Caco-2 (cell line): ENCODE measurements around the gene TBATA. TPM values are rescaled to one million over a fixed set of nuclear protein-coding genes. Genes with fewer than 3 reads are reported as not detected.

ENCODE experiments used
- BruUV-seq: library from RNA; stranded (reverse); fragments of 400-500 nt; replicated peaks from 2 replicates; lab custom pipeline; 2021; lab: Mats Ljungman, UMichigan
- CTCF ChIA-PET: fragments of 300-600 bp; sonication (Branson Sonifier 250); formaldehyde crosslinking; loops from one replicate; lab custom pipeline; 2022; ENCODE audit warnings: antibody characterized with exemption; lab: Charles Lee
- POLR2A ChIA-PET: fragments of 300-600 bp; sonication (Branson Sonifier 250); formaldehyde crosslinking; loops from one replicate; lab custom pipeline; 2022; ENCODE audit warnings: antibody characterized with exemption; lab: Charles Lee
- DNase-seq, 2 experiments: peaks; one replicate each; pipeline versions ENCODE4 v3.0.0 to v3.0.0-alpha.2; 2020 to 2022
- H3K27me3 ChIP-seq: replicated peaks from 2 replicates; pipeline ENCODE4 v1.6.0; 2011; ENCODE audit warnings: low read length; ENCODE audit not compliant: control insufficient read depth, insufficient read depth
- H3K36me3 ChIP-seq: 2 replicates; pipeline ENCODE4 v1.5.1; 2011; ENCODE audit warnings: low read length; ENCODE audit not compliant: control insufficient read depth, insufficient read depth
- H3K4me1 ChIP-seq: fragments of 250-450 bp; sonication (Bioruptor Pico); 2 replicates; pipeline ENCODE4 v1.5.1; 2020; ENCODE audit warnings: mild to moderate bottlenecking
- H3K4me3 ChIP-seq: 2 replicates; pipeline ENCODE4 v1.5.1; 2011; ENCODE audit warnings: low read depth, mild to moderate bottlenecking, control low read depth, low read length
- H3K9me3 ChIP-seq: fragments of 250-450 bp; sonication (Bioruptor Pico); 2 replicates; pipeline ENCODE4 v1.5.1; 2020; ENCODE audit warnings: mild to moderate bottlenecking, moderate library complexity
- H3K27ac Mint-ChIP-seq: one replicate; pipeline ENCODE4 v1.8.0; 2022; ENCODE audit warnings: mixed read lengths; ENCODE audit not compliant: unreplicated experiment
- H3K27me3 Mint-ChIP-seq: one replicate; pipeline ENCODE4 v1.8.0; 2022; ENCODE audit warnings: mixed read lengths; ENCODE audit not compliant: insufficient read depth, unreplicated experiment
- H3K36me3 Mint-ChIP-seq: one replicate; pipeline ENCODE4 v1.8.0; 2022; ENCODE audit warnings: mild to moderate bottlenecking, mixed read lengths; ENCODE audit not compliant: insufficient read depth, unreplicated experiment
- H3K4me1 Mint-ChIP-seq: one replicate; pipeline ENCODE4 v1.8.0; 2022; ENCODE audit warnings: low read depth, mixed read lengths; ENCODE audit not compliant: unreplicated experiment
- H3K4me3 Mint-ChIP-seq: one replicate; pipeline ENCODE4 v1.8.0; 2022; ENCODE audit warnings: mild to moderate bottlenecking, moderate library complexity, mixed read lengths; ENCODE audit not compliant: unreplicated experiment
- H3K9me3 Mint-ChIP-seq: one replicate; pipeline ENCODE4 v1.8.0; 2022; ENCODE audit warnings: mixed read lengths; ENCODE audit not compliant: unreplicated experiment
- CTCF ChIP-seq, 2 experiments: fragments of 200-600 bp in 1 of 2; IDR thresholded peaks; 1 replicate in 1 of 2; 2 replicates in 1 of 2; pipeline versions ENCODE4 v1.5.1 to v1.8.0; 2011 to 2022; ENCODE audit warnings: antibody characterized with exemption in 1 of 2, control low read depth in 1 of 2, inconsistent platforms in 1 of 2, low read depth in 1 of 2, low read length in 1 of 2, mild to moderate bottlenecking in 1 of 2, moderate library complexity in 1 of 2; ENCODE audit not compliant: insufficient read depth in 1 of 2, severe bottlenecking in 1 of 2, unreplicated experiment in 1 of 2
- intact Hi-C: fragments of 100-400 bp; cut with micrococcal nuclease; formaldehyde crosslinking; loops from one replicate; pipeline ENCODE4 v1.10.0; 2022; ENCODE audit not compliant: unreplicated experiment
- total RNA-seq: library from RNA; stranded (reverse); gene quantifications from 2 replicates; pipeline ENCODE4 v1.2.3, GENCODE V29; 2022

TBATA gene
- total RNA-seq, 1 experiment from 2014 or later: not detected

- Mint-ChIP-seq H3K9me3 (peaks cover 20% of the 10 kb centered on the region), H3K36me3 (no peaks in the 10 kb centered on the region), H3K27ac (no peak overlapping the region), H3K4me1 (peaks cover 8% of the 10 kb centered on the region), H3K27me3 (peaks cover 16% of the 10 kb centered on the region), H3K4me3 (no peak overlapping the region)
- Histone ChIP-seq H3K36me3 (no peaks in the 10 kb centered on the region), H3K27me3 (0 out of 2 replicates have a peak, but pooled peaks cover 2% of the 10 kb centered on the region), H3K4me1 (no peaks in the 10 kb centered on the region), H3K9me3 (no peaks in the 10 kb centered on the region), H3K4me3 (no peak overlapping the region)
- DNase-seq: no peak
- intact Hi-C loops: no loop called here
- ChIA-PET CTCF (no interaction called here), POLR2A (no interaction called here)
- BruUV-seq: no TSS peak
- TF ChIP-seq CTCF (IDR thresholded peaks at IDR 0.05; ENCODE audit: insufficient read depth in 1 of 2, low read depth in 1 of 2, low read length in 1 of 2, severe bottlenecking in 1 of 2, unreplicated experiment in 1 of 2): no peak
These were observed 19.2 kb upstream of the TBATA start for GRCh38 chr10:70804421-70804808.

GRCh38 chr10:70803775-70804420, 18.7 kb upstream of the TBATA start:
- BruUV-seq: no TSS peak
- Histone ChIP-seq H3K27me3 (0 out of 2 replicates have a peak, but pooled peaks cover 2% of the 10 kb centered on the region), H3K9me3 (no peaks in the 10 kb centered on the region), H3K36me3 (no peaks in the 10 kb centered on the region), H3K4me1 (no peaks in the 10 kb centered on the region), H3K4me3 (no peak overlapping the region)
- no peak overlapping the region for H3K27ac Mint-ChIP-seq
- peaks cover 18% of the 10 kb centered on the region for H3K9me3 Mint-ChIP-seq
- peaks cover 3% of the 10 kb centered on the region for H3K4me1 Mint-ChIP-seq
- ChIA-PET POLR2A (no interaction called here), CTCF (no interaction called here)
- no peaks in the 10 kb centered on the region for H3K36me3 Mint-ChIP-seq
- intact Hi-C loops: no loop called here
- TF ChIP-seq CTCF (IDR thresholded peaks at IDR 0.05; ENCODE audit: insufficient read depth in 1 of 2, low read depth in 1 of 2, low read length in 1 of 2, severe bottlenecking in 1 of 2, unreplicated experiment in 1 of 2): no peak
- DNase-seq: no peak
- H3K4me3 Mint-ChIP-seq: no peak overlapping the region
- peaks cover 18% of the 10 kb centered on the region for H3K27me3 Mint-ChIP-seq

- intact Hi-C loops: no loop called here
- H3K27me3 ChIP-seq: peaks cover 2% of the 10 kb centered on the region; the same call in 1 of the 2 replicates
- no peak overlapping the region for H3K4me3 ChIP-seq
- H3K36me3 ChIP-seq: no peaks in the 10 kb centered on the region
- no peaks in the 10 kb centered on the region for H3K4me1 ChIP-seq
- Mint-ChIP-seq H3K9me3 (peaks cover 13% of the 10 kb centered on the region), H3K36me3 (no peaks in the 10 kb centered on the region), H3K27ac (no peak overlapping the region), H3K4me3 (no peak overlapping the region), H3K4me1 (no peaks in the 10 kb centered on the region), H3K27me3 (peaks cover 18% of the 10 kb centered on the region)
- H3K9me3 ChIP-seq: no peaks in the 10 kb centered on the region
- no TSS peak for BruUV-seq
- TF ChIP-seq CTCF (IDR thresholded peaks at IDR 0.05; ENCODE audit: insufficient read depth in 1 of 2, low read depth in 1 of 2, low read length in 1 of 2, severe bottlenecking in 1 of 2, unreplicated experiment in 1 of 2): no peak
- CTCF ChIA-PET: no interaction called here
- POLR2A ChIA-PET: no interaction called here
- no peak for DNase-seq
These were observed 16.7 kb upstream of the TBATA start for GRCh38 chr10:70801854-70802253.
